Measurements from ENCODE around the gene C5orf15. TPM values are rescaled to one million over a fixed set of nuclear protein-coding genes. Genes with fewer than 3 reads are reported as not detected.

The C5orf15 gene
- polyA plus RNA-seq, 1 donor (not counting 4 experiments of a cell fraction or from before 2014, with no cell fraction given) = 86.9 TPM

GRCh38 chr5:133993185-133993936 lies 24.9 kb upstream of the C5orf15 start:
- DNase-seq (ENCODE audit: low read depth, low spot score) (no peak), FAIRE-seq (no peak)
- peaks cover 63% of the 10 kb centered on the region for H4K20me1 ChIP-seq (ENCODE audit: control insufficient read depth, extremely low read depth, insufficient read depth, low read length)
- dilution Hi-C loops (cut with MboI; ENCODE audit: extremely low pct_ligation_motif_present, low sequenced_read_pairs) = no loop called here
- H2AFZ ChIP-seq (ENCODE audit: control insufficient read depth, low read length) = no peak overlapping the region
- H3K27me3 ChIP-seq (ENCODE audit: control insufficient read depth, extremely low read depth, insufficient read depth, low read length) = no peaks in the 10 kb centered on the region
- H3K9me3 ChIP-seq (ENCODE audit: control insufficient read depth, low read depth, low read length) = no peaks in the 10 kb centered on the region
- H3K79me2 ChIP-seq (ENCODE audit: control insufficient read depth, insufficient read depth, low read length) = peaks cover 93% of the 10 kb centered on the region
- H3K9me1 ChIP-seq (ENCODE audit: control insufficient read depth, extremely low read depth, insufficient read depth, low read length) = peaks cover 7% of the 10 kb centered on the region
- H3K36me3 ChIP-seq (ENCODE audit: control insufficient read depth in 2 of 2, extremely low read depth in 1 of 2, insufficient read depth in 2 of 2, low read length in 2 of 2) = peaks cover 22 to 24% of the 10 kb centered on the region in 2 experiments
- no peak overlapping the region for H3K4me3 ChIP-seq (ENCODE audit: control insufficient read depth in 2 of 3, extremely low read depth in 1 of 3, insufficient read depth in 2 of 3, low read depth in 1 of 3, low read length in 3 of 3)
- H3K27ac ChIP-seq (ENCODE audit: control insufficient read depth, insufficient read depth, low read length) = no peak overlapping the region
- H3K9ac ChIP-seq (ENCODE audit: control insufficient read depth, extremely low read depth, insufficient read depth, low read length) = no peak overlapping the region
- TF ChIP-seq EZH2 (IDR thresholded peaks at IDR 0.05; ENCODE audit: low read length) (no peak), CTCF (optimal IDR thresholded peaks at IDR 0.05 in 1 of 3, IDR thresholded peaks at IDR 0.05 in 1 of 3, conservative IDR thresholded peaks at IDR 0.05 in 1 of 3; ENCODE audit: extremely low read depth in 1 of 3, insufficient read depth in 2 of 3, low read length in 3 of 3) (no peak)
- H3K4me2 ChIP-seq (ENCODE audit: control insufficient read depth, extremely low read depth, insufficient read depth, low read depth, low read length) = no peak overlapping the region
- H3K4me1 ChIP-seq (ENCODE audit: control insufficient read depth, extremely low read depth, insufficient read depth, low read length) = peaks cover 6% of the 10 kb centered on the region

- Histone ChIP-seq H3K9me1 (ENCODE audit: control insufficient read depth, extremely low read depth, insufficient read depth, low read length) (peaks cover 7% of the 10 kb centered on the region), H3K4me3 (ENCODE audit: control insufficient read depth in 2 of 3, extremely low read depth in 1 of 3, insufficient read depth in 2 of 3, low read depth in 1 of 3, low read length in 3 of 3) (no peak overlapping the region), H3K36me3 (ENCODE audit: control insufficient read depth in 2 of 2, extremely low read depth in 1 of 2, insufficient read depth in 2 of 2, low read length in 2 of 2) (peaks cover 25 to 28% of the 10 kb centered on the region in 2 experiments), H3K27ac (ENCODE audit: control insufficient read depth, insufficient read depth, low read length) (no peak overlapping the region), H2AFZ (ENCODE audit: control insufficient read depth, low read length) (no peak overlapping the region), H3K4me1 (ENCODE audit: control insufficient read depth, extremely low read depth, insufficient read depth, low read length) (peaks cover 6% of the 10 kb centered on the region), H3K27me3 (ENCODE audit: control insufficient read depth, extremely low read depth, insufficient read depth, low read length) (no peaks in the 10 kb centered on the region), H3K9ac (ENCODE audit: control insufficient read depth, extremely low read depth, insufficient read depth, low read length) (no peak overlapping the region), H3K4me2 (ENCODE audit: control insufficient read depth, extremely low read depth, insufficient read depth, low read depth, low read length) (no peak overlapping the region), H3K79me2 (ENCODE audit: control insufficient read depth, insufficient read depth, low read length) (peaks cover 91% of the 10 kb centered on the region), H4K20me1 (ENCODE audit: control insufficient read depth, extremely low read depth, insufficient read depth, low read length) (peaks cover 63% of the 10 kb centered on the region), H3K9me3 (ENCODE audit: control insufficient read depth, low read depth, low read length) (no peaks in the 10 kb centered on the region)
- no peak for DNase-seq (ENCODE audit: low read depth, low spot score)
- dilution Hi-C loops (cut with MboI; ENCODE audit: extremely low pct_ligation_motif_present, low sequenced_read_pairs) = no loop called here
- TF ChIP-seq CTCF (optimal IDR thresholded peaks at IDR 0.05 in 1 of 3, IDR thresholded peaks at IDR 0.05 in 1 of 3, conservative IDR thresholded peaks at IDR 0.05 in 1 of 3; ENCODE audit: extremely low read depth in 1 of 3, insufficient read depth in 2 of 3, low read length in 3 of 3) (no peak), EZH2 (IDR thresholded peaks at IDR 0.05; ENCODE audit: low read length) (no peak)
- no peak for FAIRE-seq
These were observed 24.2 kb upstream of the C5orf15 start for GRCh38 chr5:133992429-133993155.
